Myocyte (in vitro differentiated cells): ENCODE measurements around the gene ZNF611. TPM values are rescaled to one million over a fixed set of nuclear protein-coding genes. Genes with fewer than 3 reads are reported as not detected.
"Not testable (repeated sequence)": the region's sequence is repeated elsewhere in the genome, so short reads cannot be mapped to it uniquely, and the experiment has no call there.

Source experiments
- DNase-seq: peaks from one replicate; pipeline ENCODE4 v3.0.0-alpha.2; 2012; ENCODE audit warnings: low read depth
- polyA plus RNA-seq: library from polyadenylated mRNA; unstranded; fragments of >200 nt; gene quantifications from one replicate; pipeline ENCODE4 v1.2.1, GENCODE V29; 2012; ENCODE audit warnings: missing spikeins
- total RNA-seq: library from RNA; depleted of rRNA; stranded (reverse); fragments of >200 nt; gene quantifications from 2 replicates; pipeline ENCODE4 v1.2.3, GENCODE V29; 2014

ZNF611 gene
- total RNA-seq, result 3.4 and 8.0 TPM in 2 replicates
- 4.1 TPM for polyA plus RNA-seq

DNA sequence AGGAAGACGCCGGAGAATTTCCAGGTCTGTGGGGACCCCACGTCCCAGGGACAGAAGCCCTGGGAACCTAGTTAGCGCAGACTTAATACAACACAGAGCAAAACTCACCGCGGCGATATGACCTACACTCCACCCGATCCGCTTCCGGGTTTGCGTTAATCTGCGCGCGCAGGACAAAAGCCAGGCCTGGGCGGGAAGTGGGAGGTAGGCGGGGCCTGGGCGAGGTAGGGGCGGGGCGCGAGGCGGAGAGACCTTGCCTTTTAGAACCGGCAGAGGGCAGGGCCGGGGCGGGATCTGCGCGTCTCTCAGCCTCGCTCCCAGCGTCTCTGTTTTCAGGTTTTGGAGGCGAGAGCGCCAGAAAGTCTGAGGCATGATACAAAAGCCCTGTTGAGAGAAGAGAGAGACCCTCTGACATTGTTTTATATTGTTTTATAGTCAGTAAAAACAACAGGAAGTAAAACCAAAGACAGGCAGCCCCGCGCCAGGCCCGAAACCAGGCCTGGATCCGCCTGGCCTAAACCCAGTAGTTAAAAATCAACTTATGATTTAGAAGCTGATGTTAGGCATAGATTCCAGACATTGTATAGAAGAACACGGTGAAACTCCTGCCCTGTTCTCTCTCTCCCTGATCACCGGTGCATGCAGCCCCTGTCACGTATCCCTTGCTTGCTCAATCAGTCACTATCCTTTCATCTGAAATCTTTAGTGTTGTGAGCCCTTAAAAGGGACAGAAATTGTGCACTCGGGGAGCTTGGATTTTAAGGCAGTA lies at the start of gene ZNF611:
ZNF611 (minus strand) TSS at position 152 of the 769 bp plus-strand sequence. CDS start 19,150 bp downstream, outside the sequence.
- peak; percentile 95 for DNase-seq

GRCh38 chr19:52782864-52783263 lies 48.0 kb upstream of the ZNF611 start:
- not testable (repeated sequence) for DNase-seq

GRCh38 chr19:52778811-52779210 lies 44.0 kb upstream of the ZNF611 start:
- no peak for DNase-seq

- not testable (repeated sequence) for DNase-seq
Measured at GRCh38 chr19:52756447-52756846, 21.6 kb upstream of the ZNF611 start.

DNA sequence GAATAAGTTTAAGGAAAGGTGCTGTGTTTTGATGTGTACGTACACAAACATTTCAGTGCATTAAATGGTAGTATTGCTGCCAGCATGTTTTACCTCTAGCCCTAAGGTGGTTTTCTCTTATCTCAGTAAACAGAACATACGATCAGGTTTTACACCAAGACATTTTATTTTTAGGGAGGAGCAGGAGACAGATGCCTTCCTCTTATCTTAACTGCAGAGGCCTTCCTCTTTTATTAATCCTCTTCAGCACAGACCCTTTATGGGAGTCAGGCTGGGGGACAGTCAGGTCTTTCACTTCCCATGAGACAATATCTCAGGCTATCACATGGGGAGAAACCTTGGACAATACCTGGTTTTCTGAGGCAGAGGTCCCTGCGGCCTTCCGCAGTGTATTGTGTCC lies 14.9 kb upstream of the ZNF611 start:
- DNase-seq, result no peak

DNA sequence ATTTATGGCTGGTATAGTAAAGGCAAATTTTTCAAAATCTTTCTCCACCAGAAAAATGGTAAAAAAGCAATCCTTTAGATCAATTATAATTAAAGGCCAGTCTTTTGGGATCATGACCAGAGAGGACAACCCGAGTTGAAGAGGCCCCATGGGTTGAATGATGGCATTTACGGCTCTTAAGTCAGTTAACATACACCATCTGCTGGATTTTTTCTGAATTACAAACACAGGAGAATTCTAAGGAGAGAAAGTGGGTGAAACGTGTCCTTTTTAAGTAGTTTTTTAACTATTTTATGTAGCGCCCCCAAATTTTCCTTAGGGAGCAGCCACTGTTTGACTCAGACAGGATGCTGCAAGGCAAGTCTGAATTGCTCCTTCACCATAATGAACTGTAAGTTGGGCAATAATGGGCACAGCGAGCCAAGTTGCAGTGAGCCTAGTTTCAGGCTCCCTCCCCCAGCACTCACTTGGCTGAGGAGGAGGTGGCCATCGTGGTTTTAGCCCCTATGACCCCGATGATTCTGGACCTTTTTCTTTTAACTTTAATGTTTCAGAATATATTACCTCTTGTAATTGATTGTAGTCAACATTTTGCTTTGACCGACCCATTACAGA lies 13.6 kb upstream of the ZNF611 start:
- peak; percentile 59 for DNase-seq

DNA sequence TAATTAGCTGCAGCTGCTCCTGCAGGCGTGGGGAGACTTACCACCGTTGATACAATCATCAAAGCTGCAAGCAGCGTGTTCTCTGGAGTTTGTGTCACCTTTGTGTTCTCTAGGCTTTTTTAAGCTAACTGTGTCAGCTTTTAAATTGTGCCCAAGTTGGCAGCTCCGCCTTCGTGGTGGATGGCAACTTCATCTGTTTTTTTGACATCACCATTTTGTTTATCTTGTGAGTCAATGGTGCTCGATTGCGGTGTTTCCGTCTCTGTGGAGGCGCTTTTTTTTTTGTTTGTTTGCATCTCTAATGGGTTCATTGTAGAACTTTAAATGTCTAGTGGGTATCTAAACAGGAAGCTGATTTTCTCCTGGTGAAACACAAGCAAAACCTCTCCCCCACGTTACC lies 11.1 kb upstream of the ZNF611 start:
- peak; percentile 3 for DNase-seq

- DNase-seq, result no peak
Measured at GRCh38 chr19:52743091-52743490, 8.2 kb upstream of the ZNF611 start.

- DNase-seq, result no peak
Measured at GRCh38 chr19:52742516-52742915, 7.7 kb upstream of the ZNF611 start.

- DNase-seq, result no peak
Measured at GRCh38 chr19:52741951-52742485, 7.2 kb upstream of the ZNF611 start.

DNA sequence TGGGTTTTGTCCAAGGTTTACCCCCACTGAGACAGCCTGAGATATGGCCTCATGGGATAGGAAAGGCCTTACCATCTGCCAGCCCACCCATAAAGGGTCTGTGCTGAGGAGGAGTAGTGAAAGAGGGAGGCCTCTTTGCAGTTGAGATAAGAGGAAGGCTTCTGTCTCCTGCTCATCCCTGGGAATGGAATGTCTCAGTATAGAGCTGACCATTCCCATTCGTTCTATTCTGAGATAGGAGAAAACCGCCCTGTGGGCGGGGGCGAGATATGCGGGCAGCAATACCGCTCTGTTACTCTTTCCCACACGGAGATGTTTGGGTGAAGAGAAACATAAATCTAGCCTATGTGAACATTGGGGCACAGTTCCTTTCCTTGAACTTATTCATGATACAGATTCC lies 6.5 kb upstream of the ZNF611 start:
- DNase-seq, result not testable (repeated sequence)

DNA sequence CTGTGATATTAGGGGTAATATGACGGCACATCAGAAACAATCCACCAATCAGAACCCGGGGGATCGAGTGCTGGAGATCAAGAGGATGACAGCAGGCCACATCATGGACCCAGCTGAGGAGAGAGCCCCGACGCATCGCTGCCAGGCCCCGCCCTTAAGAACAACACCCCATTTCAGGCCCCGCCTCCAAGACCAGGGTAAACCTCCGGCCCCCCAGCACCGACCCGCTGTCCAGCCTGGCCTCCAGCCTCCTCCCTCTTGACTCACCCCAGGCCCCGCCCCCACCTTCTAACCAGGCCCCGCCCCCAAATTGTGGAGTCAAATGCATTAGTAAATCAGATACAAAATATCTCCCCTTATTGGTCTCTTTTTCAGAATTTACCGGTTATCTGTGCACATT lies 4.7 kb upstream of the ZNF611 start:
- DNase-seq, result no peak

GRCh38 chr19:52735734-52736133 lies 890 bp upstream of the ZNF611 start:
- DNase-seq, result no peak

- DNase-seq, result peak; percentile 11
Measured at GRCh38 chr19:52734331-52734892, 432 bp downstream of the ZNF611 start.

- not testable (repeated sequence) for DNase-seq
Measured at GRCh38 chr19:52726051-52726450, 8.8 kb downstream of the ZNF611 start.

DNA sequence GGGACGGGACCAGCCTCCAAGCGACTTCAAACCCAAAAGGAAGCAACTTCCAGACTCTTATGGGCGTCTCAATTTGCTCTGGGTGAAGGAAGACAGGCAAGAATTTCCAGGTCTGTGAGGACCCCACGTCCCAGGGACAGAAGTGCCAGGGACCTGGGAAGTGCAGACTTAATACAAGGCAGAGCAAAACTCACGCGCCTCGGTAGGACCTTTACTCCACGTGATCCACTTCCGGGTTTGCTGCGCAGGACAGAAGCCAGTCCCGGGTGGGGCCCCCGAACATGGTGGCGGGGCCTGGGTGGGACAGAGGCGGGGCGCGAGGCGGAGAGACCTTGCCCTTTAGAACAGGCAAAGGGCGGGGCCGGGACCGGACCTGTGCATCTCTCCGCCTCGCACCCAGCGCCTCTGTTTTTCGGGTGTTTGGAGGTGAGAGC lies 9.3 kb downstream of the ZNF611 start:
- DNase-seq, result no peak

DNA sequence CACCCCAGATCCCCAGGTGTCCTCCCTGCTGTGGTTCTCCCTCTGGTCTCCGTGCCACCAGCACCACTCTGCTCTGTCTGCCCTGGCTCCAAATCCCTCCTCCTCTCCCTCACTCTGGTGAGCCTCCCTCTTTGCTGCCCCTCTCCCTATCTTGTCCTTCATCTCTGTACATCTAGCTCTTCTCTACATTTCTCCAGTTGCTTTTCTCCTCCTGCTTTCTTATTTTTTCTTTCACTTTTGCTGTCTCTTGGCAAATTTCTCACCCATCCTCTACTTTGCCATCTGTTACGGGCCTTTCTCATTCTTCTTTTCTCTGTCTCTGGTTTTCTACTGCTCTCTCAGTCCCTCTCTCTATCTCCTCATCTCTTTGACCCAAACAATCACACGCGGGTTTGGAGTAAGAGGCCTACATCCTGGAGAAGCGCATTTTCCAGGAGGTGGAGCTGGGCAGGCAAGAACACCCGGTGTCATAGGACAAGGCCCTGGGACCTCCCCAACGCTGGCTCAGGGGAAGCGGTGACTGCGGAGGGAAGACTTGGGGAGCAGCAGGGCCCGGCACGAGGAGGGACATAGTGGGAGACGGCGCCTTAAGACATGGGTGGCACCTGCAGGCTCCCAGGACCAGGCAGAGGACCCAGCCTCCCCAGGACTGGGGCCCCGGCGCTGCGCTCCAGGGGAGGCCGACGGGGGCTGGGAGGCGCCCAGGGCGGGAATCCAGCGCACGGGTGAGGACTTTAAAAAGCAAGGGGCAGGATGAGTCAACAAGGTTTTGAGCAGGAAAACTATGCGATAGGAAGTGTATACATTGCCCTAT lies 9.9 kb downstream of the ZNF611 start:
- DNase-seq, result no peak

- DNase-seq, result not testable (repeated sequence)
Measured at GRCh38 chr19:52723907-52724598, 10.8 kb downstream of the ZNF611 start.

DNA sequence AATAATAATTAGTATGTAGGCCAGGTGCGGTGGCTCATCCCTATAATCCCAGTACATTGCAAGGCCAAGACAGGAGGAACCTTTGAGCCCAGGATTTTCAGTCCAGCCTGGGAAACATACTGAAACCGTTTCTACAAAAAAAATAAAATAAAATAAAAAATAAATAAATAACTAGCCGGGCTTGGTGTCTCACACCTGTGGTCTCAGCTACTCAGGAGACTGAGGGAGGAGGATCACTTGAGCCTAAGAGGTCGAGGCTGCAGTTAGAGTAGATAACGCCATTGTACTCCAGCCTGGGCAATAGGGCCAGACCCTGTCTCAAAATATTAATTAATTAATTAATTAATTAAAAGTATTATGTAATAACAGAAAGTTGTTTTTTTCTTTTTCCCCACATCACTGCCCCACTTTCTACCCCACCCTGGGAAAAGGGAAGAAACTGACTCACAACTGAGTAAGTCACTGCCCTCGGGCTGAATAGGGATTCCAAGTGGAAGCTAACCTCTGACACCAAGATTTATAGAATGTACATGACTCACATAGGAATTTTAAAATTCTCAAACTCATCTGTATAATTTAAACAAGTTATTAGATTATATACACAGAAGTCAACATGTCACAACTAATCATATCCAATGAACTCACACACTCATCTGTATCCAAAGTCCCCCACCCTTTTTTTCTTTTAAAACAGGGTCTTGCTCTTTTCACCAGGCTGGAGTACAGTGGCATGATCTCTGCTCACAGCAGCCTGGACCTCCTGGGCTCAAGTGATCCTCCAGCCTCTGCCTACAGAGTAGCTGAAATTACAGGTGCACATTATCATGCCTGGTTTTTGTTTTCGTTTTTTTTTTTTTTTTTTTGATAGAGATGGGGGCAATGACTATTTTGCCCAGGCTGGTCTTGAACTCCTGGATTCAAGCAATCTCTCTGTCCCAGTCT lies 12.5 kb downstream of the ZNF611 start:
- DNase-seq, result peak; percentile 2
